ENCODE data around the gene CALR3. TPM values are rescaled to one million over a fixed set of nuclear protein-coding genes. Genes with fewer than 3 reads are reported as not detected.
"Not testable (repeated sequence)": the region's sequence is repeated elsewhere in the genome, so short reads cannot be mapped to it uniquely, and the experiment has no call there.

The CALR3 gene
- polyA plus RNA-seq, 4 donors = not detected

GRCh38 chr19:16452325-16452724 is 43.6 kb downstream of the CALR3 start:
- no peak overlapping the region for H3K4me3 ChIP-seq (ENCODE audit: low read depth in 1 of 3, low read length in 3 of 3)
- DNase-seq = no peak
- H3K4me1 ChIP-seq (ENCODE audit: control insufficient read depth in 3 of 3, insufficient read depth in 2 of 3, low read depth in 1 of 3, low read length in 2 of 3) = peaks cover 0 to 2% (median 0%) of the 10 kb centered on the region in 3 donors
- FAIRE-seq = no peak
- no peaks in the 10 kb centered on the region for H3K27me3 ChIP-seq (ENCODE audit: control insufficient read depth in 3 of 3, insufficient read depth in 3 of 3, low read length in 3 of 3)
- WGBS, 3 donors = 87 to 94% (median 87%) methylated on average over 8 of the region's 8 CpGs
- H3K9me3 ChIP-seq (ENCODE audit: control insufficient read depth in 2 of 2, insufficient read depth in 1 of 2, low read depth in 1 of 2, low read length in 1 of 2) = no peaks in the 10 kb centered on the region
- H3K36me3 ChIP-seq (ENCODE audit: control insufficient read depth in 3 of 3, insufficient read depth in 2 of 3, low read depth in 1 of 3, low read length in 3 of 3) = peaks cover 0 to 12% (median 0%) of the 10 kb centered on the region in 3 donors
- no peak overlapping the region for H3K27ac ChIP-seq (ENCODE audit: low read depth in 1 of 3, low read length in 2 of 3)

GRCh38 chr19:16449330-16449961 is 46.5 kb downstream of the CALR3 start:
- H3K27me3 ChIP-seq (ENCODE audit: control insufficient read depth in 3 of 3, insufficient read depth in 3 of 3, low read length in 3 of 3) = no peaks in the 10 kb centered on the region
- peak in 1 of 2 donors; percentile 30 for DNase-seq
- H3K9me3 ChIP-seq (ENCODE audit: control insufficient read depth in 2 of 2, insufficient read depth in 1 of 2, low read depth in 1 of 2, low read length in 1 of 2) = no peaks in the 10 kb centered on the region
- H3K36me3 ChIP-seq (ENCODE audit: control insufficient read depth in 3 of 3, insufficient read depth in 2 of 3, low read depth in 1 of 3, low read length in 3 of 3) = peaks cover 0 to 10% (median 0%) of the 10 kb centered on the region in 3 donors
- no peak overlapping the region for H3K4me3 ChIP-seq (ENCODE audit: low read depth in 1 of 3, low read length in 3 of 3)
- H3K27ac ChIP-seq (ENCODE audit: low read depth in 1 of 3, low read length in 2 of 3) = no peak overlapping the region
- 69 to 90% (median 69%) methylated on average over 6 of the region's 6 CpGs for WGBS, 3 donors
- no peak for FAIRE-seq
- H3K4me1 ChIP-seq (ENCODE audit: control insufficient read depth in 3 of 3, insufficient read depth in 2 of 3, low read depth in 1 of 3, low read length in 2 of 3) = peaks cover 4 to 19% (median 15%) of the 10 kb centered on the region in 3 donors

GRCh38 chr19:16448872-16449271 is 47.1 kb downstream of the CALR3 start:
- not testable (repeated sequence) for H3K27me3 ChIP-seq (ENCODE audit: control insufficient read depth in 3 of 3, insufficient read depth in 3 of 3, low read length in 3 of 3); FAIRE-seq; DNase-seq; H3K4me3 ChIP-seq (ENCODE audit: low read depth in 1 of 3, low read length in 3 of 3); H3K27ac ChIP-seq (ENCODE audit: low read depth in 1 of 3, low read length in 2 of 3); H3K9me3 ChIP-seq (ENCODE audit: control insufficient read depth in 2 of 2, insufficient read depth in 1 of 2, low read depth in 1 of 2, low read length in 1 of 2); H3K36me3 ChIP-seq (ENCODE audit: control insufficient read depth in 3 of 3, insufficient read depth in 2 of 3, low read depth in 1 of 3, low read length in 3 of 3)
- 91 to 97% (median 94%) methylated on average over 3 of the region's 3 CpGs for WGBS, 3 donors
- H3K4me1 ChIP-seq (ENCODE audit: control insufficient read depth in 3 of 3, insufficient read depth in 2 of 3, low read depth in 1 of 3, low read length in 2 of 3) = peaks cover 4 to 19% (median 15%) of the 10 kb centered on the region in 3 donors

GRCh38 chr19:16446724-16447368 is 49.1 kb downstream of the CALR3 start:
- Histone ChIP-seq H3K4me3 (ENCODE audit: low read depth in 1 of 3, low read length in 3 of 3) (no peak overlapping the region), H3K36me3 (ENCODE audit: control insufficient read depth in 3 of 3, insufficient read depth in 2 of 3, low read depth in 1 of 3, low read length in 3 of 3) (peaks cover 0 to 13% (median 0%) of the 10 kb centered on the region in 3 donors), H3K4me1 (ENCODE audit: control insufficient read depth in 3 of 3, insufficient read depth in 2 of 3, low read depth in 1 of 3, low read length in 2 of 3) (peaks cover 4 to 24% (median 15%) of the 10 kb centered on the region in 3 donors), H3K27me3 (ENCODE audit: control insufficient read depth in 3 of 3, insufficient read depth in 3 of 3, low read length in 3 of 3) (no peaks in the 10 kb centered on the region), H3K27ac (ENCODE audit: low read depth in 1 of 3, low read length in 2 of 3) (peak overlapping the region in 2 of 3 donors; percentile 49 to 62), H3K9me3 (ENCODE audit: control insufficient read depth in 2 of 2, insufficient read depth in 1 of 2, low read depth in 1 of 2, low read length in 1 of 2) (no peaks in the 10 kb centered on the region)
- DNase-seq (peak; percentile 23 to 92), FAIRE-seq (no peak)
- 30 to 40% (median 38%) methylated on average over 9 of the region's 9 CpGs for WGBS, 3 donors

- no peak for FAIRE-seq
These were observed 49.8 kb downstream of the CALR3 start for GRCh38 chr19:16446108-16446723.

GRCh38 chr19:16445238-16446107 is 50.5 kb downstream of the CALR3 start:
- no peak overlapping the region for H3K4me3 ChIP-seq (ENCODE audit: low read depth in 1 of 3, low read length in 3 of 3)

More at GRCh38 chr19:16446108-16446723, 49.8 kb downstream of the CALR3 start:
- Histone ChIP-seq H3K36me3 (ENCODE audit: control insufficient read depth in 3 of 3, insufficient read depth in 2 of 3, low read depth in 1 of 3, low read length in 3 of 3) (peaks cover 0 to 18% (median 0%) of the 10 kb centered on the region in 3 donors), H3K4me3 (ENCODE audit: low read depth in 1 of 3, low read length in 3 of 3) (no peak overlapping the region), H3K4me1 (ENCODE audit: control insufficient read depth in 3 of 3, insufficient read depth in 2 of 3, low read depth in 1 of 3, low read length in 2 of 3) (peaks cover 4 to 24% (median 15%) of the 10 kb centered on the region in 3 donors), H3K27ac (ENCODE audit: low read depth in 1 of 3, low read length in 2 of 3) (peak overlapping the region in 2 of 3 donors; percentile 49 to 61), H3K9me3 (ENCODE audit: control insufficient read depth in 2 of 2, insufficient read depth in 1 of 2, low read depth in 1 of 2, low read length in 1 of 2) (no peaks in the 10 kb centered on the region), H3K27me3 (ENCODE audit: control insufficient read depth in 3 of 3, insufficient read depth in 3 of 3, low read length in 3 of 3) (no peaks in the 10 kb centered on the region)
- WGBS, 3 donors = 73 to 91% (median 87%) methylated on average over 13 of the region's 13 CpGs
- DNase-seq = no peak

GRCh38 chr19:16444269-16444600 is 51.7 kb downstream of the CALR3 start:
- Histone ChIP-seq H3K9me3 (ENCODE audit: control insufficient read depth in 2 of 2, insufficient read depth in 1 of 2, low read depth in 1 of 2, low read length in 1 of 2) (no peaks in the 10 kb centered on the region), H3K27ac (ENCODE audit: low read depth in 1 of 3, low read length in 2 of 3) (no peak overlapping the region), H3K27me3 (ENCODE audit: control insufficient read depth in 3 of 3, insufficient read depth in 3 of 3, low read length in 3 of 3) (no peaks in the 10 kb centered on the region), H3K4me1 (ENCODE audit: control insufficient read depth in 3 of 3, insufficient read depth in 2 of 3, low read depth in 1 of 3, low read length in 2 of 3) (peaks cover 4 to 24% (median 15%) of the 10 kb centered on the region in 3 donors), H3K36me3 (ENCODE audit: control insufficient read depth in 3 of 3, insufficient read depth in 2 of 3, low read depth in 1 of 3, low read length in 3 of 3) (peaks cover 2 to 32% (median 2%) of the 10 kb centered on the region in 3 donors), H3K4me3 (ENCODE audit: low read depth in 1 of 3, low read length in 3 of 3) (no peak overlapping the region)
- WGBS, 3 donors = 50 to 61% (median 60%) methylated on average over 2 of the region's 2 CpGs
- DNase-seq = no peak
- FAIRE-seq = no peak

More at GRCh38 chr19:16445238-16446107, 50.5 kb downstream of the CALR3 start:
- Histone ChIP-seq H3K9me3 (ENCODE audit: control insufficient read depth in 2 of 2, insufficient read depth in 1 of 2, low read depth in 1 of 2, low read length in 1 of 2) (no peaks in the 10 kb centered on the region), H3K27me3 (ENCODE audit: control insufficient read depth in 3 of 3, insufficient read depth in 3 of 3, low read length in 3 of 3) (no peaks in the 10 kb centered on the region), H3K4me1 (ENCODE audit: control insufficient read depth in 3 of 3, insufficient read depth in 2 of 3, low read depth in 1 of 3, low read length in 2 of 3) (peaks cover 4 to 24% (median 15%) of the 10 kb centered on the region in 3 donors), H3K27ac (ENCODE audit: low read depth in 1 of 3, low read length in 2 of 3) (peak overlapping the region in 1 of 3 donors; percentile 61), H3K36me3 (ENCODE audit: control insufficient read depth in 3 of 3, insufficient read depth in 2 of 3, low read depth in 1 of 3, low read length in 3 of 3) (peaks cover 2 to 24% (median 2%) of the 10 kb centered on the region in 3 donors)
- FAIRE-seq (no peak), DNase-seq (no peak)
- 71 to 83% (median 78%) methylated on average over 14 of the region's 14 CpGs for WGBS, 3 donors
